ENCODE measurements around the gene NAP1L4.

NAP1L4 gene

GRCh38 chr11:3011891-3012885 is 20.1 kb upstream of the NAP1L4 start:
- H3K27me3 ChIP-seq (ENCODE audit: insufficient read depth, low read length, poor library complexity, severe bottlenecking), result no peaks in the 10 kb centered on the region
- peaks cover 30% of the 10 kb centered on the region; the same call in 1 of the 2 replicates for H3K36me3 ChIP-seq (ENCODE audit: insufficient read depth, low read length)
- TF ChIP-seq CTCF (conservative IDR thresholded peaks at IDR 0.05; ENCODE audit: low read length) (no peak), EZH2phosphoT487 (IDR thresholded peaks at IDR 0.05; ENCODE audit: borderline replicate concordance) (no peak)
- H4K20me1 ChIP-seq (ENCODE audit: insufficient read depth, low read length, poor library complexity, severe bottlenecking), result no peaks in the 10 kb centered on the region
- no peak overlapping the region for H3K9ac ChIP-seq (ENCODE audit: low read depth, low read length, poor library complexity, severe bottlenecking)
- H2AFZ ChIP-seq (ENCODE audit: low read length), result no peak overlapping the region
- no peaks in the 10 kb centered on the region for H3F3A ChIP-seq (ENCODE audit: low read depth)
- H3K9me3 ChIP-seq (ENCODE audit: insufficient read depth, low read depth, low read length), result no peaks in the 10 kb centered on the region
- no peak overlapping the region for H3K4me2 ChIP-seq (ENCODE audit: low read depth, low read length, poor library complexity, severe bottlenecking)
- H3K79me2 ChIP-seq (ENCODE audit: insufficient read depth, low read length), result no peaks in the 10 kb centered on the region
- peaks cover 3% of the 10 kb centered on the region for H3K4me1 ChIP-seq (ENCODE audit: insufficient read depth, low read length, poor library complexity, severe bottlenecking)
- H3K9me2 ChIP-seq (replicated peaks; ENCODE audit: low read depth, low read length), result no peaks in the 10 kb centered on the region
- H3K4me3 ChIP-seq (ENCODE audit: low read length, poor library complexity, severe bottlenecking), result no peak overlapping the region

- no peaks in the 10 kb centered on the region for H3K27me3 ChIP-seq (ENCODE audit: insufficient read depth, low read length, poor library complexity, severe bottlenecking)
- peaks cover 18% of the 10 kb centered on the region; the same call in 1 of the 2 replicates for H3K36me3 ChIP-seq (ENCODE audit: insufficient read depth, low read length)
These were observed 18.6 kb upstream of the NAP1L4 start for GRCh38 chr11:3010521-3011275.

GRCh38 chr11:3010004-3010403 is 17.9 kb upstream of the NAP1L4 start:
- H2AFZ ChIP-seq (ENCODE audit: low read length), result no peak overlapping the region
- H3K9me3 ChIP-seq (ENCODE audit: insufficient read depth, low read depth, low read length), result no peaks in the 10 kb centered on the region
- no peaks in the 10 kb centered on the region for H3K27me3 ChIP-seq (ENCODE audit: insufficient read depth, low read length, poor library complexity, severe bottlenecking)
- H3K79me2 ChIP-seq (ENCODE audit: insufficient read depth, low read length), result no peaks in the 10 kb centered on the region
- no peak overlapping the region for H3K9ac ChIP-seq (ENCODE audit: low read depth, low read length, poor library complexity, severe bottlenecking)
- H4K20me1 ChIP-seq (ENCODE audit: insufficient read depth, low read length, poor library complexity, severe bottlenecking), result no peaks in the 10 kb centered on the region
- TF ChIP-seq CTCF (conservative IDR thresholded peaks at IDR 0.05; ENCODE audit: low read length) (no peak), EZH2phosphoT487 (IDR thresholded peaks at IDR 0.05; ENCODE audit: borderline replicate concordance) (no peak)
- peaks cover 11% of the 10 kb centered on the region; the same call in 1 of the 2 replicates for H3K36me3 ChIP-seq (ENCODE audit: insufficient read depth, low read length)
- H3K9me2 ChIP-seq (replicated peaks; ENCODE audit: low read depth, low read length), result no peaks in the 10 kb centered on the region
- H3F3A ChIP-seq (ENCODE audit: low read depth), result no peaks in the 10 kb centered on the region
- no peak overlapping the region for H3K4me2 ChIP-seq (ENCODE audit: low read depth, low read length, poor library complexity, severe bottlenecking)
- no peak overlapping the region for H3K4me3 ChIP-seq (ENCODE audit: low read length, poor library complexity, severe bottlenecking)
- peaks cover 3% of the 10 kb centered on the region for H3K4me1 ChIP-seq (ENCODE audit: insufficient read depth, low read length, poor library complexity, severe bottlenecking)

More at GRCh38 chr11:3010521-3011275, 18.6 kb upstream of the NAP1L4 start:
- TF ChIP-seq CTCF (conservative IDR thresholded peaks at IDR 0.05; ENCODE audit: low read length) (no peak), EZH2phosphoT487 (IDR thresholded peaks at IDR 0.05; ENCODE audit: borderline replicate concordance) (no peak)
- H3K4me3 ChIP-seq (ENCODE audit: low read length, poor library complexity, severe bottlenecking), result no peak overlapping the region
- H3F3A ChIP-seq (ENCODE audit: low read depth), result no peaks in the 10 kb centered on the region
- H3K9me2 ChIP-seq (replicated peaks; ENCODE audit: low read depth, low read length), result no peaks in the 10 kb centered on the region
- no peak overlapping the region for H3K4me2 ChIP-seq (ENCODE audit: low read depth, low read length, poor library complexity, severe bottlenecking)
- peaks cover 3% of the 10 kb centered on the region for H3K4me1 ChIP-seq (ENCODE audit: insufficient read depth, low read length, poor library complexity, severe bottlenecking)
- H3K79me2 ChIP-seq (ENCODE audit: insufficient read depth, low read length), result no peaks in the 10 kb centered on the region
- no peak overlapping the region for H2AFZ ChIP-seq (ENCODE audit: low read length)
- H3K9ac ChIP-seq (ENCODE audit: low read depth, low read length, poor library complexity, severe bottlenecking), result no peak overlapping the region
- no peaks in the 10 kb centered on the region for H3K9me3 ChIP-seq (ENCODE audit: insufficient read depth, low read depth, low read length)
- H4K20me1 ChIP-seq (ENCODE audit: insufficient read depth, low read length, poor library complexity, severe bottlenecking), result no peaks in the 10 kb centered on the region
